Panc1 (cell line): ENCODE data around the gene CORO1C. TPM values are rescaled to one million over a fixed set of nuclear protein-coding genes. Genes with fewer than 3 reads are reported as not detected.

Experiments used
- ATAC-seq: fragments of 200-7000 bp; cut with Tn5 transposase; 2 replicates; pipeline ENCODE4 v1.9.1; 2020; ENCODE audit warnings: mild to moderate bottlenecking, moderate library complexity
- BruUV-seq: library from RNA; stranded (reverse); fragments of 400-500 nt; replicated peaks from 2 replicates; lab custom pipeline; 2021; lab: Mats Ljungman, UMichigan
- CTCF ChIA-PET: fragments of 300-600 bp; sonication (Branson Sonifier 250); formaldehyde crosslinking; loops from one replicate; lab custom pipeline; 2022; ENCODE audit warnings: antibody characterized with exemption; lab: Charles Lee
- POLR2A ChIA-PET: fragments of 300-600 bp; sonication (Branson Sonifier 250); formaldehyde crosslinking; loops from one replicate; lab custom pipeline; 2022; ENCODE audit warnings: antibody characterized with exemption; lab: Charles Lee
- DNase-seq: peaks from one replicate; pipeline ENCODE4 v3.0.0-alpha.2; 2010; ENCODE audit warnings: low read depth, low spot score
- H3K27ac ChIP-seq: 2 replicates; pipeline ENCODE4 v1.5.1; 2011; ENCODE audit warnings: mild to moderate bottlenecking, low read length, inconsistent platforms
- H3K27me3 ChIP-seq: fragments of 200-500 bp; sonication (Bioruptor generic); 2 replicates; pipeline ENCODE4 v1.6.0; 2014; ENCODE audit warnings: low read length, inconsistent platforms; ENCODE audit not compliant: control insufficient read depth, insufficient read depth
- H3K36me3 ChIP-seq: fragments of 200-500 bp; sonication (Bioruptor generic); 2 replicates; pipeline ENCODE4 v1.5.1; 2014; ENCODE audit warnings: inconsistent platforms, mild to moderate bottlenecking, low read length, moderate library complexity; ENCODE audit not compliant: control insufficient read depth, insufficient read depth
- H3K4me1 ChIP-seq: 2 replicates; pipeline ENCODE4 v1.5.1; 2011; ENCODE audit warnings: inconsistent platforms, mild to moderate bottlenecking, low read length, moderate library complexity; ENCODE audit not compliant: control insufficient read depth, insufficient read depth
- H3K4me3 ChIP-seq, 2 experiments: 2 replicates each; pipeline ENCODE4 v1.5.1; 2011 to 2012; ENCODE audit warnings: low read depth in 2 of 2, low read length in 2 of 2, mild to moderate bottlenecking in 2 of 2, inconsistent platforms in 1 of 2, moderate library complexity in 1 of 2
- H3K9me3 ChIP-seq: fragments of 200-500 bp; sonication (Bioruptor generic); 2 replicates; pipeline ENCODE4 v1.5.1; 2014; ENCODE audit warnings: low read depth, mild to moderate bottlenecking, inconsistent platforms, low read length, moderate library complexity; ENCODE audit not compliant: control insufficient read depth, insufficient read depth
- POLR2AphosphoS5 ChIP-seq: IDR thresholded peaks from 2 replicates; pipeline ENCODE4 v1.6.1; 2012; ENCODE audit warnings: mild to moderate bottlenecking, low read depth, low read length, moderate library complexity
- REST ChIP-seq, 2 experiments: IDR thresholded peaks; 2 replicates each; pipeline ENCODE4 v1.6.1; 2011 to 2012; ENCODE audit warnings: low read depth in 2 of 2, control low read depth in 1 of 2, low read length in 1 of 2, mild to moderate bottlenecking in 1 of 2, moderate library complexity in 1 of 2; ENCODE audit not compliant: insufficient read depth in 1 of 2
- SIN3A ChIP-seq: IDR thresholded peaks from 2 replicates; pipeline ENCODE4 v1.6.1; 2012; ENCODE audit warnings: low read depth, mild to moderate bottlenecking, low read length, moderate library complexity, borderline replicate concordance; ENCODE audit not compliant: insufficient read depth
- TCF7L2 ChIP-seq: IDR thresholded peaks from 2 replicates; pipeline ENCODE4 v1.6.1; 2011; ENCODE audit warnings: mild to moderate bottlenecking, low read depth, low read length, inconsistent platforms
- in situ Hi-C: cut with HindIII; loops from 2 replicates; pipeline ENCODE4 v1.10.0; 2016; ENCODE audit warnings: low sequenced_read_pairs, low pct_unique_long_range_greater_than_20kb
- intact Hi-C: fragments of 100-400 bp; cut with micrococcal nuclease; formaldehyde crosslinking; loops from one replicate; pipeline ENCODE4 v1.10.0; 2022; ENCODE audit not compliant: unreplicated experiment
- total RNA-seq: library from RNA; stranded (reverse); gene quantifications from one replicate; pipeline ENCODE4 v1.2.1, GENCODE V29; 2021; ENCODE audit not compliant: unreplicated experiment
- TF ChIP-seq, protein P1 (sequence below): fragments of 450-650 bp; IDR thresholded peaks from 2 replicates; pipeline ENCODE4 v1.5.1; 2017; ENCODE audit warnings: mild to moderate bottlenecking

The CORO1C gene
- total RNA-seq, 1 experiment from 2014 or later = 165 TPM

- H3K27ac ChIP-seq = no peak overlapping the region
- DNase-seq = no peak
- no peaks in the 10 kb centered on the region for H3K27me3 ChIP-seq
- in situ Hi-C loops (no loop called here), intact Hi-C loops (no loop called here)
- ChIA-PET POLR2A (interaction anchor here (0.6 kb wide), 1 partner anchor 44 kb away, joined by 12 read pairs; no protein-coding TSS in a partner anchor), CTCF (interaction anchor here (0.6 kb wide), 1 partner anchor 149 kb away, joined by 9 read pairs; no protein-coding TSS in a partner anchor)
- no peaks in the 10 kb centered on the region for H3K36me3 ChIP-seq
- no peak overlapping the region for H3K4me3 ChIP-seq
- TF ChIP-seq POLR2AphosphoS5 (no peak), SIN3A (no peak), TCF7L2 (no peak), REST (IDR thresholded peaks at IDR 0.05; ENCODE audit: insufficient read depth in 1 of 2, low read depth in 2 of 2, low read length in 1 of 2) (no peak)
- TF ChIP-seq, protein P1, sequence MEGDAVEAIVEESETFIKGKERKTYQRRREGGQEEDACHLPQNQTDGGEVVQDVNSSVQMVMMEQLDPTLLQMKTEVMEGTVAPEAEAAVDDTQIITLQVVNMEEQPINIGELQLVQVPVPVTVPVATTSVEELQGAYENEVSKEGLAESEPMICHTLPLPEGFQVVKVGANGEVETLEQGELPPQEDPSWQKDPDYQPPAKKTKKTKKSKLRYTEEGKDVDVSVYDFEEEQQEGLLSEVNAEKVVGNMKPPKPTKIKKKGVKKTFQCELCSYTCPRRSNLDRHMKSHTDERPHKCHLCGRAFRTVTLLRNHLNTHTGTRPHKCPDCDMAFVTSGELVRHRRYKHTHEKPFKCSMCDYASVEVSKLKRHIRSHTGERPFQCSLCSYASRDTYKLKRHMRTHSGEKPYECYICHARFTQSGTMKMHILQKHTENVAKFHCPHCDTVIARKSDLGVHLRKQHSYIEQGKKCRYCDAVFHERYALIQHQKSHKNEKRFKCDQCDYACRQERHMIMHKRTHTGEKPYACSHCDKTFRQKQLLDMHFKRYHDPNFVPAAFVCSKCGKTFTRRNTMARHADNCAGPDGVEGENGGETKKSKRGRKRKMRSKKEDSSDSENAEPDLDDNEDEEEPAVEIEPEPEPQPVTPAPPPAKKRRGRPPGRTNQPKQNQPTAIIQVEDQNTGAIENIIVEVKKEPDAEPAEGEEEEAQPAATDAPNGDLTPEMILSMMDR = no peak
- H3K4me1 ChIP-seq = peaks cover 15% of the 10 kb centered on the region
- BruUV-seq = no TSS peak
- H3K9me3 ChIP-seq = no peaks in the 10 kb centered on the region
- ATAC-seq = no peak
Observed at GRCh38 chr12:108635201-108635996, 95.9 kb downstream of the CORO1C start.

DNA sequence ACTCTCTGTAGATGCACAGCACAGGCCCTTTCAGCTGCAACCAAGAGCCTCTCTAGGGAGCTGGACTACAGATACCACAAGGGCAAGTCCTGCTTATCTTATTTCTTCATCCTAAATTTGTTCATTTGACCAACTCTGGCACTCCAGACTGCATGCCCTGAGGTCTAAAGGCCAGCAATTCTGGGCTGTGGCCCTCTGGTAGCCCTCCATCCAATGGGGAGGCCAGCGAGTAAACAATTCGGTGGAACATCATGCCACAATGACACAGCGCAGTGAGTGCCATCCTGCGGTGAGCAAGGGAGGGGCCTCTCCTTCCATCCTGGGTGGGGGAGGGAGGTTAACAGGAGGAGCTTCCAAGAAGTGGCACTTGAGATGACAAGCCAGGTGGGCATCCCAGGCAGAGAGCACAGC lies 97.0 kb downstream of the CORO1C start:
- Histone ChIP-seq H3K4me1 (peaks cover 23% of the 10 kb centered on the region), H3K4me3 (no peak overlapping the region), H3K9me3 (no peaks in the 10 kb centered on the region), H3K36me3 (no peaks in the 10 kb centered on the region), H3K27me3 (no peaks in the 10 kb centered on the region), H3K27ac (no peak overlapping the region)
- ChIA-PET POLR2A (no interaction called here), CTCF (no interaction called here)
- BruUV-seq = no TSS peak
- in situ Hi-C loops (no loop called here), intact Hi-C loops (no loop called here)
- ATAC-seq = no peak
- DNase-seq = no peak
- TF ChIP-seq REST (IDR thresholded peaks at IDR 0.05; ENCODE audit: insufficient read depth in 1 of 2, low read depth in 2 of 2, low read length in 1 of 2) (no peak), TCF7L2 (no peak), SIN3A (no peak), POLR2AphosphoS5 (no peak)
